Endothelial cell of umbilical vein (primary cell): Measurements from ENCODE around the gene DAD1. TPM values are rescaled to one million over a fixed set of nuclear protein-coding genes. Genes with fewer than 3 reads are reported as not detected.

ENCODE experiments used
- BruUV-seq: library from RNA; stranded (reverse); fragments of 400-500 nt; replicated peaks from 2 replicates; lab custom pipeline; 2021; lab: Mats Ljungman, UMichigan
- CTCF ChIA-PET: fragments of 300-600, 350-600 bp; sonication (Branson Sonifier 250); formaldehyde crosslinking; loops from one replicate; lab custom pipeline; 2021; ENCODE audit warnings: antibody characterized with exemption, inconsistent platforms; lab: Charles Lee
- POLR2A ChIA-PET: fragments of 300-600, 350-600 bp; sonication (Branson Sonifier 250); formaldehyde crosslinking; loops from one replicate; lab custom pipeline; 2021; ENCODE audit warnings: antibody characterized with exemption, inconsistent platforms; lab: Charles Lee
- DNase-seq: peaks from one replicate; pipeline ENCODE4 v3.0.0-alpha.2; 2011; ENCODE audit warnings: low read depth, low spot score
- FAIRE-seq: peaks from 2 replicates; lab custom pipeline; 2011; peaks lifted over from hg19 to GRCh38; lab: Jason Lieb, UNC
- H2AFZ ChIP-seq: 2 replicates; pipeline ENCODE4 v1.6.0; 2012; ENCODE audit warnings: low read depth, low read length, control low read depth, inconsistent platforms
- H3K27ac ChIP-seq: 2 replicates; pipeline ENCODE4 v1.5.1; 2011; ENCODE audit warnings: low read depth, mild to moderate bottlenecking, control low read depth, low read length, moderate library complexity; ENCODE audit not compliant: insufficient read depth
- H3K27me3 ChIP-seq, 2 experiments: 2 replicates each; pipeline versions ENCODE4 v1.6.0 to v1.6.1; 2011; ENCODE audit warnings: low read length in 2 of 2, mixed read lengths in 1 of 2; ENCODE audit not compliant: control insufficient read depth in 2 of 2, insufficient read depth in 2 of 2
- H3K36me3 ChIP-seq, 2 experiments: 2 replicates in 1 of 2; 3 replicates in 1 of 2; pipeline ENCODE4 v1.5.1; 2011; ENCODE audit warnings: low read length in 2 of 2, mild to moderate bottlenecking in 1 of 2, moderate library complexity in 1 of 2; ENCODE audit not compliant: control insufficient read depth in 2 of 2, insufficient read depth in 2 of 2; ENCODE audit errors: extremely low read depth in 1 of 2
- H3K4me1 ChIP-seq: 3 replicates; pipeline ENCODE4 v1.5.1; 2011; ENCODE audit warnings: mild to moderate bottlenecking, low read length; ENCODE audit not compliant: control insufficient read depth, insufficient read depth; ENCODE audit errors: extremely low read depth
- H3K4me2 ChIP-seq: 2 replicates; pipeline ENCODE4 v1.6.1; 2011; ENCODE audit warnings: low read length, control low read depth, mixed read lengths; ENCODE audit not compliant: insufficient read depth
- H3K4me3 ChIP-seq, 3 experiments: fragments of 200-600 bp in 1 of 3; sonication (generic), shearing (Covaris generic) in 1 of 3; replicated peaks in 1 of 3; 2 replicates each; pipeline ENCODE4 v1.5.1; 2011 to 2016; ENCODE audit warnings: control low read depth in 3 of 3, low read length in 3 of 3, mild to moderate bottlenecking in 2 of 3, inconsistent platforms in 1 of 3, low read depth in 1 of 3, moderate library complexity in 1 of 3; ENCODE audit not compliant: insufficient read depth in 1 of 3
- H3K79me2 ChIP-seq: 2 replicates; pipeline ENCODE4 v1.6.0; 2012; ENCODE audit warnings: low read length, inconsistent platforms; ENCODE audit not compliant: control insufficient read depth, insufficient read depth
- H3K9ac ChIP-seq: replicated peaks from 2 replicates; pipeline ENCODE3; 2011; ENCODE audit warnings: low read length, control low read depth; ENCODE audit not compliant: insufficient read depth; ENCODE audit errors: extremely low read depth
- H3K9me1 ChIP-seq: replicated peaks from 3 replicates; pipeline ENCODE4 v1.6.0; 2011; ENCODE audit warnings: mild to moderate bottlenecking, low read length; ENCODE audit not compliant: control insufficient read depth, insufficient read depth; ENCODE audit errors: extremely low read depth
- H3K9me3 ChIP-seq: replicated peaks from 2 replicates; pipeline ENCODE4 v1.5.1; 2012; ENCODE audit warnings: low read length, inconsistent platforms; ENCODE audit not compliant: control insufficient read depth, insufficient read depth
- H4K20me1 ChIP-seq: replicated peaks from 2 replicates; pipeline ENCODE3; 2011; ENCODE audit warnings: mild to moderate bottlenecking, low read length; ENCODE audit not compliant: control insufficient read depth, insufficient read depth; ENCODE audit errors: extremely low read depth
- CTCF ChIP-seq, 2 donors: IDR thresholded peaks; 1 replicate in 1 of 2; 2 replicates in 1 of 2; pipeline ENCODE4 v1.5.1; 2011; ENCODE audit warnings: low read length in 2 of 2, mild to moderate bottlenecking in 2 of 2, moderate library complexity in 2 of 2, control low read depth in 1 of 2, inconsistent platforms in 1 of 2, low read depth in 1 of 2; ENCODE audit not compliant: insufficient read depth in 1 of 2; ENCODE audit errors: extremely low read depth in 1 of 2
- EZH2 ChIP-seq: IDR thresholded peaks from 2 replicates; pipeline ENCODE4 v1.6.1; 2012; ENCODE audit warnings: borderline replicate concordance, low read depth, mild to moderate bottlenecking, moderate library complexity, low read length, inconsistent platforms; ENCODE audit not compliant: severe bottlenecking
- JUN ChIP-seq: IDR thresholded peaks from 2 replicates; pipeline ENCODE4 v1.6.1; 2011; ENCODE audit warnings: borderline replicate concordance, low read depth; ENCODE audit not compliant: insufficient read length, insufficient read depth
- MAX ChIP-seq: IDR thresholded peaks from 2 replicates; pipeline ENCODE4 v1.6.1; 2011; ENCODE audit not compliant: insufficient read depth, insufficient read length
- MYC ChIP-seq: IDR thresholded peaks from one replicate; pipeline ENCODE4 v1.6.1; 2011; ENCODE audit warnings: mild to moderate bottlenecking, low read depth, low read length
- dilution Hi-C: fragments of 300-500 bp; cut with MboI; formaldehyde crosslinking; loops from one replicate; pipeline ENCODE4 v1.15.0; 2019; ENCODE audit warnings: low sequenced_read_pairs; ENCODE audit not compliant: extremely low pct_ligation_motif_present
- intact Hi-C: fragments of 100-400 bp; cut with micrococcal nuclease; formaldehyde crosslinking; loops from one replicate; pipeline ENCODE4 v1.10.0; 2022
- polyA plus RNA-seq, 4 experiments: library from polyadenylated mRNA; depleted of rRNA in 3 of 4; stranded (reverse) in 3 of 4; unstranded in 1 of 4; fragments of >200 nt; gene quantifications; 2 replicates each; pipeline versions ENCODE4 v1.2.1 to v1.2.3, GENCODE V29; 2011 to 2012; ENCODE audit warnings: missing spikeins in 1 of 4
- total RNA-seq: library from RNA; stranded (reverse); gene quantifications from 2 replicates; pipeline ENCODE4 v1.2.3, GENCODE V29; 2021

The DAD1 gene
- total and polyA plus RNA-seq, 2 donors (not counting 3 experiments of a cell fraction or from before 2014, with no cell fraction given), result 299 to 1,227 TPM

GRCh38 chr14:22559041-22559440, 30.0 kb downstream of the DAD1 start:
- no peaks in the 10 kb centered on the region for H3K79me2 ChIP-seq
- FAIRE-seq, result peak; percentile 49
- TF ChIP-seq MYC (no peak), JUN (no peak), EZH2 (no peak)
- peaks cover 53% of the 10 kb centered on the region for H3K4me1 ChIP-seq
- dilution Hi-C loops (no loop called here), intact Hi-C loops (loop anchor here (1.0 to 10.0 kb wide), 5 partner anchors 172 to 644 kb away; partner anchors contain the start of genes MMP14, OXA1L and RBM23)
- H4K20me1 ChIP-seq, result no peaks in the 10 kb centered on the region
- peaks cover under 1 to 5% of the 10 kb centered on the region in 2 experiments for H3K36me3 ChIP-seq
- peak overlapping the region; percentile 49 for H2AFZ ChIP-seq
- H3K4me3 ChIP-seq, result no peak overlapping the region
- BruUV-seq, result TSS peak; percentile 5
- peak overlapping the region; percentile 88 for H3K27ac ChIP-seq
- no peak for DNase-seq
- H3K9ac ChIP-seq, result no peak overlapping the region
- POLR2A ChIA-PET, result no interaction called here
- H3K27me3 ChIP-seq, result no peaks in the 10 kb centered on the region
- H3K4me2 ChIP-seq, result peak overlapping the region; percentile 1
- CTCF ChIA-PET, result interaction anchor here (0.6 to 4.2 kb wide), 22 partner anchors 8 to 341 kb away, joined by 3 to 43 read pairs (median 4); partner anchors contain the start of genes DAD1, LRP10 and MMP14
- no peaks in the 10 kb centered on the region for H3K9me1 ChIP-seq
- no peaks in the 10 kb centered on the region for H3K9me3 ChIP-seq

GRCh38 chr14:22558221-22558913, 30.7 kb downstream of the DAD1 start:
- dilution Hi-C loops (no loop called here), intact Hi-C loops (loop anchor here (5.0 to 10.0 kb wide), 4 partner anchors 209 to 644 kb away; partner anchors contain the start of genes MMP14, OXA1L and RBM23)
- FAIRE-seq, result peak; percentile 53

More at GRCh38 chr14:22558221-22558913, 30.7 kb downstream of the DAD1 start:
- ChIA-PET CTCF (interaction anchor here (0.7 to 3.0 kb wide), 11 partner anchors 12 to 338 kb away, joined by 3 to 23 read pairs (median 4); no protein-coding TSS in a partner anchor), POLR2A (no interaction called here)
- TSS peak; percentile 71 for BruUV-seq
- no peaks in the 10 kb centered on the region for H3K79me2 ChIP-seq
- H3K9me3 ChIP-seq, result no peaks in the 10 kb centered on the region
- DNase-seq, result no peak
- TF ChIP-seq CTCF (IDR thresholded peaks at IDR 0.05; ENCODE audit: extremely low read depth in 1 of 2, insufficient read depth in 1 of 2, low read depth in 1 of 2, low read length in 2 of 2) (peak; percentile 27 to 33), MYC (no peak), MAX (no peak)
- no peaks in the 10 kb centered on the region for H3K27me3 ChIP-seq
- H3K4me3 ChIP-seq, result no peak overlapping the region
- peaks cover 53% of the 10 kb centered on the region for H3K4me1 ChIP-seq
- no peaks in the 10 kb centered on the region for H3K36me3 ChIP-seq
- H3K9me1 ChIP-seq, result no peaks in the 10 kb centered on the region
- no peak overlapping the region for H3K9ac ChIP-seq
- no peaks in the 10 kb centered on the region for H4K20me1 ChIP-seq
- H3K27ac ChIP-seq, result peak overlapping the region; percentile 88
- H3K4me2 ChIP-seq, result no peak overlapping the region
- peak overlapping the region; percentile 66 for H2AFZ ChIP-seq
